Type B pancreatic cell (in vitro differentiated cells): Measurements from ENCODE around the gene DOLPP1. TPM values are rescaled to one million over a fixed set of nuclear protein-coding genes. Genes with fewer than 3 reads are reported as not detected.
"Not testable (repeated sequence)": the region's sequence is repeated elsewhere in the genome, so short reads cannot be mapped to it uniquely, and the experiment has no call there.

Experiments used
- DNase-seq: peaks from one replicate; pipeline ENCODE4 v3.0.0; 2021; ENCODE audit warnings: mixed read lengths; ENCODE audit not compliant: unreplicated experiment; ENCODE audit errors: extremely low spot score
- H3K27ac Mint-ChIP-seq: 2 replicates; pipeline ENCODE4 v1.8.0; 2021; ENCODE audit warnings: mild to moderate bottlenecking, mixed read lengths
- H3K27me3 Mint-ChIP-seq: 2 replicates; pipeline ENCODE4 v1.8.0; 2021; ENCODE audit warnings: mixed read lengths
- H3K36me3 Mint-ChIP-seq: 2 replicates; pipeline ENCODE4 v1.8.0; 2021; ENCODE audit warnings: mixed read lengths
- H3K4me1 Mint-ChIP-seq: one replicate; pipeline ENCODE4 v1.8.0; 2021; ENCODE audit warnings: mixed read lengths; ENCODE audit not compliant: unreplicated experiment
- H3K4me3 Mint-ChIP-seq: 2 replicates; pipeline ENCODE4 v1.8.0; 2021; ENCODE audit warnings: mild to moderate bottlenecking, mixed read lengths
- H3K9me3 Mint-ChIP-seq: 2 replicates; pipeline ENCODE4 v1.8.0; 2021; ENCODE audit warnings: mixed read lengths
- CTCF ChIP-seq: fragments of 200-600 bp; sonication (generic); conservative IDR thresholded peaks from 2 replicates; pipeline ENCODE4 v1.5.0; 2021; ENCODE audit warnings: antibody characterized with exemption, mild to moderate bottlenecking
- total RNA-seq: library from RNA; stranded (reverse); gene quantifications from 2 replicates; pipeline ENCODE4 v1.2.1, GENCODE V29; 2021; ENCODE audit warnings: low replicate concordance

Gene DOLPP1
- total RNA-seq, 1 donor from 2014 or later, result 21.1 TPM

- no peak for TF ChIP-seq CTCF
- DNase-seq, result no peak
- Mint-ChIP-seq H3K27ac (no peak overlapping the region), H3K4me1 (peaks cover 4% of the 10 kb centered on the region), H3K27me3 (no peaks in the 10 kb centered on the region), H3K4me3 (no peak overlapping the region), H3K36me3 (peaks cover 14% of the 10 kb centered on the region), H3K9me3 (no peaks in the 10 kb centered on the region)
Observed at GRCh38 chr9:129122133-129122532, 41.2 kb downstream of the DOLPP1 start.

GRCh38 chr9:129122976-129123375, 42.1 kb downstream of the DOLPP1 start:
- not testable (repeated sequence) for H3K4me1 Mint-ChIP-seq, H3K27ac Mint-ChIP-seq, DNase-seq, H3K9me3 Mint-ChIP-seq, H3K4me3 Mint-ChIP-seq, H3K27me3 Mint-ChIP-seq
- H3K36me3 Mint-ChIP-seq, result peaks cover 18% of the 10 kb centered on the region

GRCh38 chr9:129124506-129125069, 43.7 kb downstream of the DOLPP1 start:
- DNase-seq, result no peak
- Mint-ChIP-seq H3K27me3 (no peaks in the 10 kb centered on the region), H3K4me3 (no peak overlapping the region), H3K4me1 (peaks cover 4% of the 10 kb centered on the region), H3K36me3 (peaks cover 21% of the 10 kb centered on the region), H3K9me3 (no peaks in the 10 kb centered on the region), H3K27ac (peak overlapping the region; percentile 76)
- no peak for TF ChIP-seq CTCF

GRCh38 chr9:129125478-129125877, 44.6 kb downstream of the DOLPP1 start:
- peaks cover 4% of the 10 kb centered on the region for H3K4me1 Mint-ChIP-seq
- no peaks in the 10 kb centered on the region for H3K9me3 Mint-ChIP-seq
- TF ChIP-seq CTCF, result no peak
- peak overlapping the region; percentile 13 for H3K27ac Mint-ChIP-seq
- no peaks in the 10 kb centered on the region for H3K27me3 Mint-ChIP-seq
- H3K4me3 Mint-ChIP-seq, result no peak overlapping the region
- peaks cover 19% of the 10 kb centered on the region for H3K36me3 Mint-ChIP-seq
- no peak for DNase-seq

GRCh38 chr9:129126749-129127618, 46.1 kb downstream of the DOLPP1 start:
- peaks cover 23% of the 10 kb centered on the region for H3K36me3 Mint-ChIP-seq
- DNase-seq, result no peak
- H3K27ac Mint-ChIP-seq, result peak overlapping the region; percentile 55
- no peaks in the 10 kb centered on the region for H3K9me3 Mint-ChIP-seq
- no peak for TF ChIP-seq CTCF
- no peaks in the 10 kb centered on the region for H3K27me3 Mint-ChIP-seq
- peaks cover 7% of the 10 kb centered on the region for H3K4me1 Mint-ChIP-seq
- no peak overlapping the region for H3K4me3 Mint-ChIP-seq

GRCh38 chr9:129128689-129129088, 47.8 kb downstream of the DOLPP1 start:
- DNase-seq, result no peak
- TF ChIP-seq CTCF, result no peak
- H3K36me3 Mint-ChIP-seq, result peaks cover 27% of the 10 kb centered on the region
- H3K4me1 Mint-ChIP-seq, result peaks cover 11% of the 10 kb centered on the region
- no peak overlapping the region for H3K27ac Mint-ChIP-seq
- no peak overlapping the region for H3K4me3 Mint-ChIP-seq
- no peaks in the 10 kb centered on the region for H3K9me3 Mint-ChIP-seq
- no peaks in the 10 kb centered on the region for H3K27me3 Mint-ChIP-seq

GRCh38 chr9:129130271-129130670, 49.4 kb downstream of the DOLPP1 start:
- H3K4me1 Mint-ChIP-seq, H3K4me3 Mint-ChIP-seq, DNase-seq, H3K27me3 Mint-ChIP-seq, H3K27ac Mint-ChIP-seq, H3K9me3 Mint-ChIP-seq: not testable (repeated sequence)
- H3K36me3 Mint-ChIP-seq, result peaks cover 26% of the 10 kb centered on the region
